Measurements from ENCODE around the gene SRP19. TPM values are rescaled to one million over a fixed set of nuclear protein-coding genes. Genes with fewer than 3 reads are reported as not detected.
A peak's percentile ranks its signal among the peaks of the same experiment; 100 is the strongest.
"Not testable (repeated sequence)": the region's sequence is repeated elsewhere in the genome, so short reads cannot be mapped to it uniquely, and the experiment has no call there.

Gene SRP19
- total RNA-seq, 2 experiments from 2014 or later: 49.1 to 51.6 TPM

- CTCF ChIA-PET: interaction anchor here (0.6 to 1.5 kb wide), 28 partner anchors 8 to 673 kb away, joined by 3 to 14 read pairs (median 4); partner anchors contain the start of gene SRP19
- no peak for DNase-seq
- H3K27me3 Mint-ChIP-seq: no peaks in the 10 kb centered on the region
- intact Hi-C loops (cut with micrococcal nuclease): loop anchor here (1.0 to 5.0 kb wide), 2 partner anchors 157 to 296 kb away; no protein-coding TSS in a partner anchor
- H3K4me3 Mint-ChIP-seq: no peak overlapping the region
- no peaks in the 10 kb centered on the region for H3K36me3 Mint-ChIP-seq
- POLR2A ChIA-PET: interaction anchor here (0.6 kb wide), 1 partner anchor 342 kb away, joined by 3 read pairs; no protein-coding TSS in a partner anchor
- peaks cover 4% of the 10 kb centered on the region for H3K4me1 Mint-ChIP-seq (ENCODE audit: low read depth)
- no peaks in the 10 kb centered on the region for H3K9me3 Mint-ChIP-seq
- no peak overlapping the region for H3K27ac Mint-ChIP-seq
Measured at GRCh38 chr5:112848116-112848811, 12.8 kb upstream of the SRP19 start.

GRCh38 chr5:112849912-112850311 is 11.2 kb upstream of the SRP19 start:
- CTCF ChIA-PET: interaction anchor here (0.6 kb wide), 1 partner anchor 9 kb away, joined by 3 read pairs; no protein-coding TSS in a partner anchor
- H3K4me1 Mint-ChIP-seq (ENCODE audit: low read depth): peaks cover 4% of the 10 kb centered on the region
- intact Hi-C loops (cut with micrococcal nuclease): loop anchor here (5.0 kb wide), 1 partner anchor 298 kb away; no protein-coding TSS in a partner anchor

GRCh38 chr5:112854651-112855050 is 6.4 kb upstream of the SRP19 start:
- no peak overlapping the region for H3K27ac Mint-ChIP-seq
- intact Hi-C loops (cut with micrococcal nuclease): no loop called here
- POLR2A ChIA-PET: no interaction called here
- no peaks in the 10 kb centered on the region for H3K4me1 Mint-ChIP-seq (ENCODE audit: low read depth)
- no peak for DNase-seq
- peaks cover 15% of the 10 kb centered on the region for H3K27me3 Mint-ChIP-seq
- no peak overlapping the region for H3K4me3 Mint-ChIP-seq
- CTCF ChIA-PET: interaction anchor here (0.7 kb wide), 1 partner anchor 22 kb away, joined by 6 read pairs; no protein-coding TSS in a partner anchor
- no peaks in the 10 kb centered on the region for H3K36me3 Mint-ChIP-seq
- H3K9me3 Mint-ChIP-seq: peaks cover 6% of the 10 kb centered on the region

More at GRCh38 chr5:112849912-112850311, 11.2 kb upstream of the SRP19 start:
- no peak overlapping the region for H3K27ac Mint-ChIP-seq
- DNase-seq: no peak
- H3K9me3 Mint-ChIP-seq: peaks cover 5% of the 10 kb centered on the region
- no peak overlapping the region for H3K4me3 Mint-ChIP-seq
- peaks cover 3% of the 10 kb centered on the region for H3K27me3 Mint-ChIP-seq
- H3K36me3 Mint-ChIP-seq: no peaks in the 10 kb centered on the region
- POLR2A ChIA-PET: no interaction called here

- intact Hi-C loops (cut with micrococcal nuclease): no loop called here
- CTCF ChIA-PET: interaction anchor here (0.7 to 1.9 kb wide), 2 partner anchors 10 to 654 kb away, joined by 3 to 8 read pairs; no protein-coding TSS in a partner anchor
- Mint-ChIP-seq H3K4me3 (no peak overlapping the region), H3K36me3 (peaks cover 6% of the 10 kb centered on the region), H3K27ac (peak overlapping the region; percentile 14), H3K27me3 (peaks cover 15% of the 10 kb centered on the region), H3K4me1 (ENCODE audit: low read depth) (peaks cover 16% of the 10 kb centered on the region), H3K9me3 (peaks cover 6% of the 10 kb centered on the region)
- POLR2A ChIA-PET: no interaction called here
- DNase-seq: no peak
Measured at GRCh38 chr5:112857866-112858265, 3.2 kb upstream of the SRP19 start.

- not testable (repeated sequence) for H3K9me3 Mint-ChIP-seq, DNase-seq, H3K27me3 Mint-ChIP-seq
- intact Hi-C loops (cut with micrococcal nuclease): loop anchor here (2.0 kb wide), 1 partner anchor 116 kb away; the partner anchor contains the start of gene DCP2
- Mint-ChIP-seq H3K27ac (peak overlapping the region; percentile 95), H3K36me3 (peaks cover 18% of the 10 kb centered on the region), H3K4me1 (ENCODE audit: low read depth) (peaks cover 30% of the 10 kb centered on the region), H3K4me3 (peak overlapping the region; percentile 86)
- CTCF ChIA-PET: interaction anchor here (0.7 to 2.0 kb wide), 6 partner anchors 9 to 104 kb away, joined by 3 to 14 read pairs (median 4); no protein-coding TSS in a partner anchor
- POLR2A ChIA-PET: interaction anchor here (0.6 to 1.4 kb wide), 4 partner anchors 10 to 104 kb away, joined by 3 to 5 read pairs (median 4); no protein-coding TSS in a partner anchor
Measured at GRCh38 chr5:112860571-112860928, 537 bp upstream of the SRP19 start.

GRCh38 chr5:112861638-112861985 is 525 bp downstream of the SRP19 start:
- ChIA-PET POLR2A (interaction anchor here (0.6 to 1.4 kb wide), 4 partner anchors 9 to 61 kb away, joined by 3 to 6 read pairs (median 4); partner anchors contain the start of gene REEP5), CTCF (interaction anchor here (1.3 to 2.0 kb wide), 3 partner anchors 13 to 60 kb away, joined by 3 to 14 read pairs (median 7); partner anchors contain the start of gene REEP5)
- H3K4me1 Mint-ChIP-seq (ENCODE audit: low read depth): peaks cover 38% of the 10 kb centered on the region
- H3K4me3 Mint-ChIP-seq: peak overlapping the region; percentile 86
- peak overlapping the region; percentile 95 for H3K27ac Mint-ChIP-seq
- DNase-seq: no peak
- peaks cover 19% of the 10 kb centered on the region for H3K36me3 Mint-ChIP-seq
- no peaks in the 10 kb centered on the region for H3K27me3 Mint-ChIP-seq
- H3K9me3 Mint-ChIP-seq: no peaks in the 10 kb centered on the region
- intact Hi-C loops (cut with micrococcal nuclease): loop anchor here (1.0 to 2.0 kb wide), 5 partner anchors 60 to 652 kb away; partner anchors contain the start of genes DCP2 and YTHDC2

GRCh38 chr5:112862085-112862484 is 998 bp downstream of the SRP19 start:
- CTCF ChIA-PET: interaction anchor here (1.3 kb wide), 1 partner anchor 59 kb away, joined by 7 read pairs; the partner anchor contains the start of gene REEP5

GRCh38 chr5:112863549-112863948 is 2.5 kb downstream of the SRP19 start:
- intact Hi-C loops (cut with micrococcal nuclease): no loop called here
- ChIA-PET CTCF (interaction anchor here (1.1 to 1.3 kb wide), 2 partner anchors 15 to 59 kb away, joined by 3 to 5 read pairs; partner anchors contain the start of gene REEP5), POLR2A (no interaction called here)
- H3K36me3 Mint-ChIP-seq: peaks cover 31% of the 10 kb centered on the region
- H3K4me3 Mint-ChIP-seq: no peak overlapping the region
- peaks cover 51% of the 10 kb centered on the region for H3K4me1 Mint-ChIP-seq (ENCODE audit: low read depth)
- DNase-seq: no peak
- H3K27me3 Mint-ChIP-seq: no peaks in the 10 kb centered on the region
- no peaks in the 10 kb centered on the region for H3K9me3 Mint-ChIP-seq
- peak overlapping the region; percentile 62 for H3K27ac Mint-ChIP-seq

More at GRCh38 chr5:112862085-112862484, 998 bp downstream of the SRP19 start:
- POLR2A ChIA-PET: no interaction called here
- intact Hi-C loops (cut with micrococcal nuclease): no loop called here
- Mint-ChIP-seq H3K36me3 (peaks cover 23% of the 10 kb centered on the region), H3K4me3 (peak overlapping the region; percentile 86), H3K9me3 (no peaks in the 10 kb centered on the region), H3K27me3 (no peaks in the 10 kb centered on the region), H3K4me1 (ENCODE audit: low read depth) (peaks cover 43% of the 10 kb centered on the region), H3K27ac (peak overlapping the region; percentile 95)
- DNase-seq: no peak

GRCh38 chr5:112865128-112865527 is 4.0 kb downstream of the SRP19 start:
- no peak overlapping the region for H3K27ac Mint-ChIP-seq
- ChIA-PET CTCF (interaction anchor here (1.0 to 1.2 kb wide), 2 partner anchors 16 to 131 kb away, joined by 3 read pairs; no protein-coding TSS in a partner anchor), POLR2A (no interaction called here)
- intact Hi-C loops (cut with micrococcal nuclease): no loop called here
- peaks cover 65% of the 10 kb centered on the region for H3K4me1 Mint-ChIP-seq (ENCODE audit: low read depth)
- no peaks in the 10 kb centered on the region for H3K27me3 Mint-ChIP-seq
- H3K9me3 Mint-ChIP-seq: no peaks in the 10 kb centered on the region
- DNase-seq: no peak
- H3K36me3 Mint-ChIP-seq: peaks cover 37% of the 10 kb centered on the region
- no peak overlapping the region for H3K4me3 Mint-ChIP-seq

- Mint-ChIP-seq H3K9me3 (no peaks in the 10 kb centered on the region), H3K4me1 (ENCODE audit: low read depth) (peaks cover 63% of the 10 kb centered on the region), H3K36me3 (peaks cover 45% of the 10 kb centered on the region), H3K27ac (peak overlapping the region; percentile 54), H3K4me3 (no peak overlapping the region), H3K27me3 (no peaks in the 10 kb centered on the region)
- DNase-seq: no peak
- ChIA-PET CTCF (interaction anchor here (0.9 to 1.2 kb wide), 2 partner anchors 18 to 129 kb away, joined by 4 read pairs; no protein-coding TSS in a partner anchor), POLR2A (no interaction called here)
- intact Hi-C loops (cut with micrococcal nuclease): no loop called here
Measured at GRCh38 chr5:112866739-112867138, 5.7 kb downstream of the SRP19 start.

GRCh38 chr5:112867411-112867810 is 6.3 kb downstream of the SRP19 start:
- intact Hi-C loops (cut with micrococcal nuclease): no loop called here
- no peaks in the 10 kb centered on the region for H3K9me3 Mint-ChIP-seq

GRCh38 chr5:112869948-112870347 is 8.9 kb downstream of the SRP19 start:
- DNase-seq: peak; percentile 19
- Mint-ChIP-seq H3K4me3 (no peak overlapping the region), H3K9me3 (no peaks in the 10 kb centered on the region), H3K27me3 (no peaks in the 10 kb centered on the region), H3K27ac (peak overlapping the region; percentile 45), H3K36me3 (peaks cover 40% of the 10 kb centered on the region), H3K4me1 (ENCODE audit: low read depth) (peaks cover 54% of the 10 kb centered on the region)
- ChIA-PET POLR2A (interaction anchor here (1.3 to 1.5 kb wide), 2 partner anchors 9 kb away, joined by 4 to 6 read pairs; partner anchors contain the start of gene SRP19), CTCF (no interaction called here)
- intact Hi-C loops (cut with micrococcal nuclease): no loop called here

More at GRCh38 chr5:112867411-112867810, 6.3 kb downstream of the SRP19 start:
- Mint-ChIP-seq H3K36me3 (peaks cover 44% of the 10 kb centered on the region), H3K27me3 (no peaks in the 10 kb centered on the region), H3K4me1 (ENCODE audit: low read depth) (peaks cover 57% of the 10 kb centered on the region), H3K4me3 (no peak overlapping the region), H3K27ac (peak overlapping the region; percentile 54)
- ChIA-PET POLR2A (interaction anchor here (1.2 kb wide), 1 partner anchor 83 kb away, joined by 4 read pairs; no protein-coding TSS in a partner anchor), CTCF (interaction anchor here (1.2 kb wide), 1 partner anchor 19 kb away, joined by 4 read pairs; no protein-coding TSS in a partner anchor)
- no peak for DNase-seq
